Stimulated activated CD4-positive, alpha-beta T cell treated with anti-CD3 and anti-CD28 coated beads, Interleukin-4, amount 100 ng/mL, for 1 hour (primary cell): ENCODE measurements around the gene DCLK1.
"Not testable (repeated sequence)": the region's sequence is repeated elsewhere in the genome, so short reads cannot be mapped to it uniquely, and the experiment has no call there.

Source experiments
- DNase-seq: peaks from one replicate; pipeline ENCODE4 v3.0.0-alpha.2; 2020

The DCLK1 gene

DNA sequence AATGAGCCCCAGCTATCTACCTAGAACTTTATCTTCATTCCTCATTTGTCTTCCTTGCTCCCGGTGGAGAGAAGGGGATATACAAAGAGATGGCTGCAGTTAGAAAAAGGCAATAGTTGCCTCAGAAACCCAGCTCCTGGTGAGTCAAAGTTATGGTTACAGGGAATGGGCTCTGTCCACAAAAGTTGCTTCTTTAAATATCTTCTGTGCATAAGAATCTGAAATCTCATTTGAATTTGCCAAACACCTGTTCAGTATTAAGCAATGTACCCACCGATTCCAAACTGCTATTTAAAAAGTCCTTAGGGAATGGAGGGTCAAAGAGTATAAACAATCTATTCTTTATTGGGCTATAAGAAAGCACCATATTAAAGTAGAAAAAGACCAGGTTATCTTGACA lies 48.4 kb downstream of the DCLK1 start:
- no peak for DNase-seq

DNA sequence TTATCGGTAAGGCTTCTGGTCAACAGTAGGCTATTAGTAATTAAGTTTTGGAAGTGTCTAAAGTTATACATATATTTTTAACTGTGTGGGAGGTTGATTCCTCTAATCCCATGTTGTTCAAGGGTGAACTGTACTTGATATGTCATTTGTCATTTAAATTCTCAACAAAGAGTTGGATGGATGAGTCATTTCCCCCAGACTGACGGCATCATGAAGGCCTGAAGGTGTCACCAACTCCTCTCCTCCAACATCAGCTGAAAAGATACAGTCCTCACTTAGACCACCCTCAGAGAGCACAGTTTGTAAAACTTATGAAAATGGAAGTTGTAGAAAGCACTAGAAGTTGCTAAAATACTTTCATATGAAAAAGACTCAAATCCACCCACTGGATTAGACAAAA lies 48.8 kb downstream of the DCLK1 start:
- DNase-seq = no peak

DNA sequence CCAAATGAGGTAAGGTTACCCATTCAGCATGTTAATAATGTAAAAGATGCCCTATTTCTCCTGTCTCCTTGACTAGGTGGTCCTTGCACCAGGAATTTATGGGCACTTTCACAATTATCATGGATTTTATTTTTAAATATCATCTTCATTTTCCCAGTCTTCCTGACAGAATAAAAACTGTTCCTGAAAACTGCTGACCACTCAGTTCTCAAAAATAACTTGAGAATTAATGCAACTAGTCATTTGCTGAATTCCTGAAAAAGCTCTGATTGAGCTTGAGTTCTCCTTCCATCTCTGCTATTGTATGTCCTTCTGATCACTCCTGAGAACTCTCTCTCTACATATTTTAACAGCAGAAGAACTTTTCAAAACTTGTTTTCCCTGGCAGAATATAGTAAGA lies 55.0 kb downstream of the DCLK1 start:
- DNase-seq = no peak

DNA sequence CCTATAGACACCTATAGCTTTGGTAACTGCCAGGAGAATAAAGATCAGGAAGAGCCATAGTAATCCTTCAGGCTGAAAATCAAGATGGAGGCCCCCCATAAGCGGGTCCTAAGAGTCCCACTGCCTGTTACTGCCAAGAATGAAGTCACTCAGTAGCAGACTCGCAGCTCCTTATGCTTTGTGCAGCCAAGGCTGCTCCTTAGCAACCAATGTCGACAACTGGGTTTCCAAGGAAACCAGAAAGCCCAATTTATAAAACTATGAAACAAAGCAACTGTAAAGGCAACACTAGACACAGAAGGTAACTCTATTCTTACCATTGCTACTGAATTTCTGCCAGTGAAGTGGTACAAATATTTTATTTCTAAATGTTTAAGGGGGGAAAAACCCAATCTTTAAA lies 56.5 kb downstream of the DCLK1 start:
- no peak for DNase-seq

DNA sequence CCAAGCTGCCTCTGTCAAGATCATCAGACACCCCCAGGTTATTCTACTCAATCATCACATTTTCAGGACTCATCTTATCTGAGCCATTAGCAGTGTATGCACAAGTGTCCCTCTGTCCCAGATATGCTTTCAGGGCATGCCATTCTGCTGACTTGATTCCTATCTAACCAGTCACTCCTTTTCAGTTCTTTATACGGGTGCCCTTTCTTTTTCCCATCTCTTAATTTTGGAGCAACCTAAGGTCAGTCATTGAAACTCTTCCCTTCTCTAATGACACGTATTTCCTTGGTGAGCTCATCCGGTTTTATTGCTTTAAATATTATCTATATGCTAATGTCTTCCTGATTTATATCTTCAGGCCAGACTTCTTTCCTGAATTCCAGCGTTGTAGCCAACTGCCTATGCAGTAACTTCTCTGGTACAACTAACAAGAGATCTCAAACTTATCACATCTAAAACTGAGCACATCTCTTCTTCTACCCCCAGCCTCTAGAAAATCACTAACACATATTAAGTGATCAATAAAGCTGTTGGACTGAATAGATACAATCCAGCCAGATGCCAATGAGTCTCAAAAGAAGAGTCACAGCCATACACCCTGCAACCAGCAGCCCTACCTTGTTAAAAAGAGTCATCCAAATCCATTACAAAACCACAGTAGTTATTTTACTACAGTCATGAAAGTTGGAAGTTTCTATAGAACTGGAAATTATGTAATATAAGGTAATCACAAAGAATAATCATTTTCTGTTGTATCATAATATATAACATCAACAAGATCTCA lies 58.8 kb downstream of the DCLK1 start:
- no peak for DNase-seq

DNA sequence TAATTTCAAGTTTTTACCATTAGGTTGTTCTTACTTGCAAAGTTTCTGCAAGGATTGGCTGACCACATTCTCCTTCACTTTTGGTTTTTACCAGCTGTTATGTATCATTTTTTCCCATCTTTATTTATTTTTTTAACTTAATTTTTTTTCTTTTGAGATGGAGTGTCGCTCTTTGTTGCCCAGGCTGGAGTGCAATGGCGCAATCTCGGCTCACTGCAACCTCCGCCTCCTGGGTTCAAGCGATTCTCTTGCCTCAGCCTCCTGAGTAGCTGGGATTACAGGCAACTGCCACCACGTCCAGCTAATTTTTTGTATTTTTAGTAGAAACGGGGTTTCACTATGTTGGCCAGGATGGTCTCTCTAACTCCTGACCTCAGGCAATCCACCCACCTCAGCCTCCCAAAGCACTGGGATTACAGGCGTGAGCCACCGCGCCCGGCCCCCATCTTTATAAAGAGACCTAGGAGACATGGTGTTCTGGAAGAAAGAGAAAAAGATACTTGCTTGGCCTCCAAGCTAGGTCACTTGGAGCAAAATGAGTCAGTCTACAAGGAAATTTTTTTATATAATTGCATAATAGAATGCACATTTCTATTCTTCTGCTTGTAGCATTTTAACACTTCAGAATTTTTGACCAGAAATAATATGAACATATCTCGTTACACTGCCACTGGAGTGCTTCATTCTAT lies 60.5 kb downstream of the DCLK1 start:
- not testable (repeated sequence) for DNase-seq

DNA sequence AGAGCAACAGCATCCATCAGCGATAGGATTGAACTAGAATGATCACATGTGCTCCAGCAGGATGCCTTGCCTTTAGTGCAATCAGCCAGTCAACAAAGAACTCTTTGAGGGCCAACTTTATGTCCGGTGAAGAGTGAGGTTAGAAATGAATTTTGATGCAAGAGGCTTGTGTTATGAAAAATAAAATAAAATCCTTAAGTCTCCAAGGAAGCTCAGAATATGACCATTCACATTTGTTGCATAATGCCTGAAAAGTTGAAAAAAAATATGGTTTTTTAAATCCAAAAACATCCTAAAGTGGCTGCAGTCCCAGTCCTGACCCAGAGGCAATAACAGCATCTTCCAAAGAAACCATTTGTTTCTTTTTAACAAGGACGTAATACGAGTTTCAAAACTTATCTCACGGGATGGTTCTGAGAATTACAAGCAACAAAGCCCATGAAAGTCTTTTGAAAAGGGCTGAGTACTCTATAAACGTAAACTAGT lies 61.3 kb downstream of the DCLK1 start:
- DNase-seq = no peak

GRCh38 chr13:36068991-36069390 lies 62.2 kb downstream of the DCLK1 start:
- no peak for DNase-seq

DNA sequence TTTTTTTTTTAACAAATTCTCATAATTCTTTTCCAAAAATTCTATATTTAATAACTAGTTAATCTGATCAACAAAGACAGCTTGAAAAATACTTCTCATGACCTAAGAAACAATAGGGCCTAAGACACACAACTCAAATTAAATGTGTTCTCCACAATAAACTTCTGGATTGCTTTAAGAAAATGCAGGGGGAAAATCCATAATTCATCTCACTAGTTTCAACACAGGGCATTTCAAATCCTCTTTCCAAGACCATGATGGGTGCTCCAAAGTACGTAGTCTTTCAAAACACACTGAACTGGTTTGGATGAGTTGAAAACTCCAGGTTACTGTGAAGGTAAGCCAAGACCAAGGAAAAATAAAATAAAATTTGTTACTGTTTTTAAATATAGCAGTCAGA lies 62.6 kb downstream of the DCLK1 start:
- no peak for DNase-seq

- DNase-seq = no peak
Observed at GRCh38 chr13:36067746-36068381, 63.3 kb downstream of the DCLK1 start.

GRCh38 chr13:36062249-36062648 lies 68.9 kb downstream of the DCLK1 start:
- DNase-seq = no peak

GRCh38 chr13:36061621-36062020 lies 69.6 kb downstream of the DCLK1 start:
- no peak for DNase-seq

DNA sequence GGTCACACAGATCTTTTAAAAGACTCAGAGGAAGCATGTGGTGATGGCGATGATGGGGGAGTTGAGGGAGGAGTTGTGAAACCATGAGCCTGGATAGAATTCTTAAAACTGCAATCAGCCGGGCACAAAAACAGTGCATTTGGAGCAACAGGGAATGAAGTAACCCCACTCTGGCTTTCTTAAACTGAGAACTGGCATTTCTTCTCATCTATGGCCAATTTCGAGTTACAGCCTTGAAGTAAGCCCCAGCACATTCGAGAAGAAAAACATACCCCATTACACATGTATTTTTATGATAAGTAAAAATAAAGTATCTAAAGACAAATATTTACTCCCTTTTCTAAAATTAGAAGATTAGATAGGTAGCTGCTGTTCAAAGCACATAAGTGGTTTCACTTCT lies 70.1 kb downstream of the DCLK1 start:
- no peak for DNase-seq

DNA sequence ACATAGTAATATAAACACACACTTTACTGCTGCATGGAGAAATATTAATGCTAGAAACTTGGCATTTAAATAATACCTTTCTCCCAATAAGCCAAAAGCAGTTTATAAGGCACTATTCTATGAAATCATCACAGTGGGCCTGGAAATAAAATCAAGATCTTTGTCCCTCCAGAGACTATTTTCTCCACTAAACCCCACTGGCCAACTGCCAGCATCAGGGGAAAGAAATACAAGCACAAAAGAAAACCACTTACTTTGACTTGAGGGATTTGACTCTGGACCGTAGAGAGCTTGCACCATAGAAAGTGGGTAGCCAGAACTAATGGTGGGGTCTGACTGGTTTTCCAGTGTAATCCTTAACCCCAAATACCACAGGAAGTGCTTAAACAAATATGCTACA lies 71.9 kb downstream of the DCLK1 start:
- DNase-seq = no peak

- DNase-seq = no peak
Observed at GRCh38 chr13:36058116-36058515, 73.1 kb downstream of the DCLK1 start.

- DNase-seq = no peak
Observed at GRCh38 chr13:36057547-36057946, 73.6 kb downstream of the DCLK1 start.

- DNase-seq = no peak
Observed at GRCh38 chr13:36057041-36057440, 74.1 kb downstream of the DCLK1 start.

DNA sequence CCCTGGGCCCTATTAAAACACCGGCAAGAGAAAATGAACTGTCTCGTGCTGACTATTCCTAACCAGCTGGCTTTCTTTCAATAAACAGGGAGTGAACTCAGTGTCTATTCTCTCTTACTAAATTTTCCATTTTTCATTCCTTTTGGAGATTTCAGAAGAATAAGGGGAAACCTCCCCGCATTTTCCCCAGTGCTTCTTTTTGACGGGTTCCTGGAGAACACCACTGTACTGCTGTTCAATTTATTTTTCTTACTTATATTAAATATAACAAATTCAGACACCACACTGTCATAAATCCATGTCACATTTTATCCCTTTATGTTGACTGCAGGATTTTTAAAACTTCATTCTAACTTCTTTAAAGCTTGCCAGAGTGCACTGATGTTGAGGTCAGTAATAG lies 75.8 kb downstream of the DCLK1 start:
- no peak for DNase-seq

DNA sequence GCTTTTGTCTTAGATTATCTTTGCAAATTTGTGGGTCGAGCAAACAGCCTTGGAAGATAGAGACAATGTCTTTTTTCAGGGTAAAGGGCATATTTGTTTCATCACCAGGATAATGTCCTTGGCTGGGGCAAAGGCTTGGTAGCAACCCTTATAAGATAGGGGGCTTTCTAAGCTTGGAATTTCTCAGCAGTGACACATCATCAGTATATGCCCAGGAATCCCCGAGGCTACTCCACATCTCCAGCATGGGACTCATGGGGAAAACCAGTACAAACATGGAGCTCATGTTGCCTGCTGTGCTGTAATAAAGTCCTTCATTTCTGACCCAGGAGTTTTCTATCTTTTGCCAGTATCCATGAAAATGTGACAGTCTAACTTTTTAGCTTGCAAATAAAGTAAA lies 77.1 kb downstream of the DCLK1 start:
- DNase-seq = no peak

- DNase-seq = no peak
Observed at GRCh38 chr13:36051082-36051481, 80.1 kb downstream of the DCLK1 start.

GRCh38 chr13:36046672-36047071 lies 84.5 kb downstream of the DCLK1 start:
- no peak for DNase-seq

DNA sequence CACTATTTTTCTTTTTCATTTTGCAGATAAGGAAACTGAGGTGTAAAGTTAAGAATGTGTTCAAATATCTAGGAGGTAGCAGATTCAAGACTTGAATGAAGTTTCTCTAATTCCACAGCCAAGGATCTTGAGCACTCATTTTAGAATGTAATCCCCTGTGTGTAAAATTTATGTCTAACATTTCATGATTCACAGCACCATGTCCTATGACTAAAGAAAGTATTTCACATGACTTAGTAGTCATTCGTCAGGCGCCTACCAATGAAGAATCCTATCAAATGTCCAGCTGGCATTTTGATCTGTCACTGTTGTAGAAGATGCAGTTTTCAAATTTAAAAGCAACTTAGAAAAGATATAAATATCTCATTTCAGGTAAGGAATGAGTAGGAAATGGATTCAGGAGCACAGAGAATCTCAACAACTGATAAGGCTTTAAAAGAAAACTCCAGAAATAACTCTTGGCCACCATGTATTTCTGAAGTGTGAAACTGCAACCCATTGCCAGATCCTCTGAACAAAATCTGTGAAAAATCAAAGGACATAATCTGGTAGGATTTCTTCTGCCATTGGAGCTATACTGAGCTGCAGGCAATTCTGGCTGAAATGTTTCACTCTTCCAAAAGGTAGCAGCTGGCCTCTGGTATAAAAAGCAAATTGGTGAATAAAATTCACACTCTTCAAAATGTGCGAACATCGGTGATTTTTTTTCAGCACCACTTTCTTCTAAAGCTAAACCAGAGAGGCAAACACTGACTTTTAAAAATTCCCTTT lies 92.2 kb downstream of the DCLK1 start:
- no peak for DNase-seq

GRCh38 chr13:36033035-36033434 lies 98.1 kb downstream of the DCLK1 start:
- no peak for DNase-seq
